Left colon (tissue), 2 donors: ENCODE results near the gene LMTK2. TPM values are rescaled to one million over a fixed set of nuclear protein-coding genes. Genes with fewer than 3 reads are reported as not detected.
"Not testable (repeated sequence)": the region's sequence is repeated elsewhere in the genome, so short reads cannot be mapped to it uniquely, and the experiment has no call there.

Experiments
- ATAC-seq: fragments of 200-7000 bp; cut with Tn5 transposase; one replicate; pipeline ENCODE4 v1.9.1; 2020; ENCODE audit warnings: mild to moderate bottlenecking, moderate library complexity
- DNase-seq, 2 donors: peaks; one replicate each; pipeline ENCODE4 v3.0.0-alpha.2; 2020
- intact Hi-C, 2 donors: fragments of 100-400 bp; cut with DNase I in 1 of 2; cut with micrococcal nuclease in 1 of 2; formaldehyde crosslinking; loops; one replicate each; pipeline versions ENCODE4 v1.11.2 to v1.14.0; 2022; cut with DNase I, micrococcal nuclease
- total RNA-seq, 2 donors: library from RNA; stranded (reverse); fragmentation: NEBNext Ultra II Directional; extraction: Animal tissue kit (Norgen Biotek cat#: 25700); gene quantifications; one replicate each; pipeline ENCODE4 v1.2.1, GENCODE V29; 2021
- donor health status: DM: no; HTN: no; CAD: no.
- donor health status: DM: yes; HTN: yes; CAD: no.

Gene LMTK2
- total RNA-seq, 2 donors from 2014 or later: 51.4 to 52.0 TPM

DNA sequence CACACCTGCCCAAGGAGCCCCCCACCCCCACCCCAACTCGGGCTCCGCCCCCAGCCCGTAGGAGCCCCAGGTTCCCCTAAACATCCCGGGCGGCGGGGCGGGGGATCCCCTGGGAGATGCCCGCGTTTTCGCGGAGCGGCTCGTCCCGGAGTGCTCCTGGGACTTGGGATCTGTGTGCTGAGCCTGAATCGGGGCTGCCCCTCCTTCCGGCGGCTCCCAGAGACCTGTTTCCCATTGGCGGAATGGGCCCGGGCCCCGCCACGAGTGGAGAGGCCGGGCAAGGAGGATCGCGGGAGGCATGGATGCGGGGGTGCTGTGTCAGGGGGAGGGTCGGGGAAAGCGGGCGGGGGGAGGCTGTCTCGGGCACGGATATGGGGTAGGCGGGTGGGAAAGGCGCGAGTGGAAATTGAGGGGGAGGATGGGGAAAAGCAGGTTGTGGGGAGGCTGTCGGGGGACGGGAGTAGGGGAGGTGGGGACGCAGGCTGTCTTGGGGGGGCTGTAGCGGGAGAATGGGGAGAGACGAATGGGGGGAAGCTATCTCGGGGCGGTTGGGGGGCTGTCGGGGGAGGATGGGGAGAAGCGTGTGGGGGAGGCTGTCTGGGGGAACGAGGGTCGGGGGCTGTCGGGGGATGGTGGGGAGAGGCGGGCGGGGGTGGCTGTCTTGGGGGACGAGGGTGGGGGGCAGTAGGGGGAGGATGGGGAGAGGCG, 104.0 kb downstream of the LMTK2 start:
- intact Hi-C loops: no loop called here
- DNase-seq: peak in 1 of 2 donors; percentile 24
- ATAC-seq: peak; percentile 44

DNA sequence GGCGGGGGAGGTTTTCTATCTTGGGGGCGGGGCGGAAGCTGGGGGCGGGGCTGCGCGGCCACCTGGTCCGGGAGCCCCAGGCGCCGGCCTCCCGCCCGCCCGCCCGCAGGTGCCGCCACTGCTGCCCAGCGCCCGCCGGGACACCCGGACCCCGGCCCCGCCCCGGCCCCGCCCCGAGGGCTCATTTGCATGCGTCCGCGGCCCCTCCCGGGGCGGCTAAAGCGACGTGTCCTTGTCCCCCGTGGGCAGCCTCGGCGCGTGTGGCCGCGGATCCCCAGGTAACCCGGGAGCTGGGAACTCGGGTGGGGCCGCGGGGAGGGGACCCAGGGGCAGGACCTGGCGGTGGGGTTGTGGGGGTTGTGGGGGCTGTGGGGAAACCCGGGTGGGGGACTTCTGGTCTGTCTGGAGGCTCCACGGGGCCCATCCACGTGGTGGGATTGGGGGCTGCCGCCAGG, 104.6 kb downstream of the LMTK2 start, which contains the start of gene BHLHA15:
BHLHA15 (plus strand) TSS at position 219 of the 455 bp plus-strand sequence. CDS start 871 bp downstream, outside the sequence.
- ATAC-seq: peak; percentile 68
- intact Hi-C loops: no loop called here
- peak; percentile 70 to 79 for DNase-seq

DNA sequence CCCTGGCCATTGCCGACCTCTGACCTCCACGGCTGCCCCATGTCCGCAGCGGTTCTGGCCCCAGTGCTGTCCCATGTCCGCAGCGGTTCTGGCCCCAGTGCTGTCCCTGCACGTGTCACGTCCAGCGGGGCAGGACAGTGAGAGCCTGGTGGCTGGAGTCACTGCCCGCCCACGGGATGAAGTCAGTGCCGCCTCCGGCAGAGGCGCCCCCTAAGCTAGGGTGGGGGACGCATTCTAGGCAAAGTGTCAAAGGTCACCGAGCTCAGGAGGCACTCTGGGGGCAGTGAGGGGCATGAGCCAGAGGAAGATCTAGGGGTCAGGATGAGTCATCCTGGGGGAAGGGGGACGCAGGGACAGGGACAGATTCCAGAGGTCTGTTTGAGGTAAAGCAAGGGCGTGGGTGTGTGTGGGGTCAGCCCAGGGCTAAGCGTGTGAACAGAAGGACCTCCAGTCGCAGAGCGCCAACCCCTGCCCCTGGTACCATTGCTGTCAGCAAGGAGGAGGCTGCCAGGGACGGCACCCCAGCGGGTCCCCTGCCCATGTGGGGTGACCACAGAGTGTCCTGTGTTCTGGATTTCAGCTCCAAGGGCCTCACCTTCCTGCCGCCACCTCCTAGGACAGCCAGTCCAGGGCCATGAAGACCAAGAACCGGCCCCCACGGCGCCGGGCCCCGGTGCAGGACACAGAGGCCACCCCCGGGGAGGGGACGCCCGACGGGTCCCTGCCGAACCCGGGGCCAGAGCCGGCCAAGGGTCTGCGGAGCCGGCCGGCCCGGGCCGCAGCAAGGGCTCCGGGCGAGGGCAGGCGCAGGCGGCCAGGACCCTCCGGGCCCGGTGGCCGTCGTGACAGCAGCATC, 105.2 kb downstream of the LMTK2 start:
- intact Hi-C loops: no loop called here
- DNase-seq (no peak), ATAC-seq (peak; percentile 22)

DNA sequence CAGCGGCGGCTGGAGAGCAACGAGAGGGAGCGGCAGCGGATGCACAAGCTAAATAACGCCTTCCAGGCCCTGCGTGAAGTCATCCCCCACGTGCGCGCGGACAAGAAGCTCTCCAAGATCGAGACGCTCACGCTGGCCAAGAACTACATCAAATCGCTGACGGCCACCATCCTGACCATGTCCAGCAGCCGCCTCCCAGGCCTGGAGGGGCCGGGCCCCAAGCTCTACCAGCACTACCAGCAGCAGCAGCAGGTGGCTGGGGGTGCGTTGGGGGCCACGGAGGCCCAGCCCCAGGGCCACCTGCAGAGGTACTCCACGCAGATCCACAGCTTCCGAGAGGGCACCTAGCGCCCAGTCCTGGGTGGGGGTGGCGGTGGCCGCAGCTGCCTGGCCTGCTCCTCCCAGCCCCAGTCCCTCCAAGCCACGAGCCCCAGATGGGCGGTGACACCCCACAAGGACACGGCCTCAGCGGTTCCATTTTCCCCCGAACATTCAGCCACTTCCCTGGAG, 105.9 kb downstream of the LMTK2 start:
- no peak for DNase-seq
- intact Hi-C loops: no loop called here
- ATAC-seq: no peak

DNA sequence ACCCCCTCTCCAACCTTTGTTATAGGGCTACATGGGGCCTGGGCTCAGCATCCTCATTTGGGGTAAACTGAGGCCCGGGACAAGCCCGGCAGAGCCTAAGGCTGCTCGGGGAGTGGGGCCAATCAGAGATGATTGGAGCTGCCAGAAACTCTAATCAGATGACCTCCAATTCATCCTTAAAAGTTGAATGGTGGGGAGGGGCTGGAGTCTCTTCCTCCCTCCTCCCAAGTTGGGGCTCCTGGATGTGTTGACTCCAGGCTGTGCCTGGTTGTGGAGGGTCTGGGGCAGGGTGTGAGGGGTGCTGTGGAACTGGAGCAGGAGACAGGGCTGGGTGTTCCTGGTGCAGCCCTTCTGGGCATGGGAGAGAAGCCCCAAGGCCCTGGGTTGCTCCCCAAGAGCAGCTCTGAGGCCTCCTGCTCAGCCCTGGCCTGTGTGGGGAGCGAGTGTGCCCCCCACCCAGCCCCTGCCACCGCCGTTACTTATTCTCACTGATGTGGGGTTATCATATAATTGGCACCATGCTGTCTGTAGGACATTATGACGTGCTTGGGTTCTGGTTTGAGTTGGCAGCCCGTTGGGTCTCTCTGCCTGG, 106.7 kb downstream of the LMTK2 start:
- no peak for ATAC-seq
- DNase-seq: no peak
- intact Hi-C loops: no loop called here

DNA sequence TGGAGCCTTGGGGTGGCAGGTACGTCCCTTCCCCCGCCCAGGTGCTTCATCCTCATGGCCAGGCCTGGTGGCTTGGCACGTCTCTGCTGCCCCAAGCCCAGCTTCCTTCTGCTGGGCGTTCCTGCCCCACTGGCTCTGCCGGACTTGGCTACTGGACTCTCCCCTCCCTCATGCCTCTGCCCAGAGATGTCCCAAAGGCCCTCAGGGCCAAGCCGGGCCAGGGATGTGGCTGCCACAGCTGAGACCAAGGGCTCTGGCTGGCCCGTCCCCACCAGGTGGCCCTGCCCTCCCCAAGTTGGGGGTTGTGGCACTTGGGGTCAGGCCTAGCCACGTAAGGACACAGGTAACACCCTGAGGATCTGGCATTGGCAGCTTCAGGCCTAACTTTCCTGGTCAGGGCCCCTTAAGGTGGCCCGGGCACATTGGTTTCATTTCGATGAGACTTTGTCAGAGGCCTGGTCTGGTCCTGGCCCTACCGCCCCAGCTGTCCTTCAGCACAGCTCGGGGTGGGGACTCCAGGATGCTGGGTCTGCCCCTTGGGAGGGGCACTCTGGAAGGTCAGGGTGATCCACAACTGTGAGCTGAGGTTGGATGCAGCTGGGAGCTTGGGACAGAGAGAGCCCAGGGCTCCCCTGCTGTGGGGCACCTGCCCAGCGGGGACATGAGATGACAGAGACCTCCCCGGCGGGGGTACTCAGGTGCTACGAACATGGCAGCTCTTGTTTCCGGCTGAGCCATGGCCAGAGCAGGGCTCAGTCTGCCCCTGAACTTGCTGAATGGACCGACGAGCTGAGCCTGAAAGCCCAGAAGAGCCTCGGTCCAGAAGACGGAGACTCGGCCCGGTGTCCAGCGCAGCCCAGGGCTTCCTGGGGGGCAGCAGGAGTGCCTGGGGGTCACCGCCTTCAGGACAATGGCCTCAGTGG, 107.5 kb downstream of the LMTK2 start:
- intact Hi-C loops: no loop called here
- ATAC-seq: peak; percentile 3
- no peak for DNase-seq

DNA sequence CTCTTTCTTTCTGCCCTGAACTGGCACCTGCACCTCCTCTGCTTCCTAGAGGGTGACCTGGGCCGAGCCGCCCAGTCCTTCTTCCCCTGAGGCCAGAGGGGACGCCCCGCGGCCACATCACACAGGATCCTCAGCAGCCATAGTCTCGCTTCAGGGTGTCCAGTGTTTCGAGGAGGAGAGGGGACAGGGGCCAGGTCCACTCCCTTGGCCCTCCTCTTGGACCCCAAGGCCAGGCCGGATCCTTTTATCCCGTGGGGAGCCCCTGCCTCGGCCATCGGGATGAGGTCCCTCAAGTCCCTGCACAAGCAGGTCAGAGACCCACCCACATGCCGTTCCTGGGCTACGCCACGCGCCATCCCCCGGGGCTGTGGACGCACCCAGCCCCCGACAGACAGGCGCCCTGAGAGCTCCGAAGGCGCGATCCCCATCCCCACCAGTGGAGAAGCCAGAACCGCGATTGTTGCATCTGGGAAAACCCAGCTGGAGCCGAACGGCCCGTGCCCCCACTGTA, 108.2 kb downstream of the LMTK2 start:
- intact Hi-C loops: no loop called here
- DNase-seq (no peak), ATAC-seq (no peak)

DNA sequence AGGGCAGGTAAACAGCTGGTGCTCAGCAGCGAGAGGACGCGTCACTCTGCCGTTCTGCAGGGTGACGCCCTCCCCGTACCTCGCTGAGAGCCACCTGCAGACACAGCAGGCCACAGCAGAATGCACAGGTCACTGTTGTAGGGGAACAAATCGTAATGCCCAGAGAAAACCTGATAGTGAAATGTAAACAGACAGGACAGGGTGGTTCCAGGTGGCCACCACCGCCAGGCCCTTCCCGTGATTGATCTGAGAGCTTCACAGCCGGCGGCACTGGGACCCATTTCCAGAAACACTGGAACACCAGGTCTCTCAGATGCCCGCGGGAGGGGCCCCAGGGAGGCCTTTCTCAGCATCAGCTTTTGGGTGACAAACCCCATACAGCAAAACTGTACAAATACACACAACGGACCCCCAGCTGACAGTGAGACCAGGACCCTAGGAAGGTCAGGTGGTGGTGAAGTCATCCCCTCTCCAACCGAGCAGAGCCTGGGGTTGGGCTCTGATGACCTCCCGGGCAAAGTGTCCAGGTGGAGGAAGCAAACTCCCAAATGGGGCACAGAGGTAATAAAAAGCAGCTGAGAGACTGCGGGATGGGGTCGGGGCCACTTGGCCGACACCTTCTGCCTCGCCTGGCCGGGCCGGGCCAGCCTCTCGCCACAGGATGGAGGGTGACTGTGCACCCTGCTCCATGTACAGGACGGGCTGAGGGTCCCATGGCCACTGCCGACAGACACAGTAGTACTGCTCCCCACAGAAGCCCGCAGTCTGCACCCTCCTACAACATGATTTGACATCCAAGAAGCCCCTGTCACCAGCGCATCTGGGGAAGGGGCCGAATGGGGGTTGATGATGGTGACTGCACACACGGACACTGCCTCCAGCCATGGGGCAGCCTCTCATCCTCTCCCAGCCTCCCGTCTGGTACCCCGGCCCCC, 109.2 kb downstream of the LMTK2 start:
- intact Hi-C loops: no loop called here
- DNase-seq (no peak), ATAC-seq (no peak)

DNA sequence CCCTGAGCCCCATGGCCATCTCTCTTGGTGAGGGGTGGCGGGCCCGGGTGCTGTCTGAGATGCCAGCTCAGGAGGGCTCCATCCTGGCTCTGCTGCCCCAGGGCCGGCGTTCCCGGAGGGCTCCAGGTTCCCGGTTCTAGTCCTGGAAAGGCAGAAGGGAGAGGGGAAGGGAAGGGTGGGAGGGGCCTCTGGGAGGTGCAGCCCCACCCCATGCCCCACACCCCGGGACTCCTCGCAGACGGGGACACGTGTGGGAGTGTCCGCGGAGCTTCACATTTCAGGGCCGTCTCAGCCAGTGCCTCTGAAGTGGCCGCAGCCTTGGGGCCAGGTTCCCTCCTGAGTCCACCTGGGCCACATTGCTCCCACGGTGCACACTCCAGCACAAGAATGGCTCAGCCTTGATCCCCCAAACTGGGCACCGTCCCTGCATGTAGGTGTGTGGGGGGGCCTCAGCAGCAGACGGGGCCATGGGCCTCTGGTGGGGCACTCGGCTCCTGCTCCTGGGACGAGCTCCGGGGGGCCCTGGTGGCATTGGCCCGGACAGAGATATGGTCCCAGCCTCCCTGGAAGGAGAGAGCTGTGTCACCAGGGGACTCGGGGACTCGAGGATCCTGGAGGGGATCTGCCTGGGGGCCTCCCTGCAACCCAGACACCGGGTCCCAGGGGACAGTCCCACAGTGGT, 110.4 kb downstream of the LMTK2 start:
- ATAC-seq (no peak), DNase-seq (no peak)
- intact Hi-C loops: no loop called here

DNA sequence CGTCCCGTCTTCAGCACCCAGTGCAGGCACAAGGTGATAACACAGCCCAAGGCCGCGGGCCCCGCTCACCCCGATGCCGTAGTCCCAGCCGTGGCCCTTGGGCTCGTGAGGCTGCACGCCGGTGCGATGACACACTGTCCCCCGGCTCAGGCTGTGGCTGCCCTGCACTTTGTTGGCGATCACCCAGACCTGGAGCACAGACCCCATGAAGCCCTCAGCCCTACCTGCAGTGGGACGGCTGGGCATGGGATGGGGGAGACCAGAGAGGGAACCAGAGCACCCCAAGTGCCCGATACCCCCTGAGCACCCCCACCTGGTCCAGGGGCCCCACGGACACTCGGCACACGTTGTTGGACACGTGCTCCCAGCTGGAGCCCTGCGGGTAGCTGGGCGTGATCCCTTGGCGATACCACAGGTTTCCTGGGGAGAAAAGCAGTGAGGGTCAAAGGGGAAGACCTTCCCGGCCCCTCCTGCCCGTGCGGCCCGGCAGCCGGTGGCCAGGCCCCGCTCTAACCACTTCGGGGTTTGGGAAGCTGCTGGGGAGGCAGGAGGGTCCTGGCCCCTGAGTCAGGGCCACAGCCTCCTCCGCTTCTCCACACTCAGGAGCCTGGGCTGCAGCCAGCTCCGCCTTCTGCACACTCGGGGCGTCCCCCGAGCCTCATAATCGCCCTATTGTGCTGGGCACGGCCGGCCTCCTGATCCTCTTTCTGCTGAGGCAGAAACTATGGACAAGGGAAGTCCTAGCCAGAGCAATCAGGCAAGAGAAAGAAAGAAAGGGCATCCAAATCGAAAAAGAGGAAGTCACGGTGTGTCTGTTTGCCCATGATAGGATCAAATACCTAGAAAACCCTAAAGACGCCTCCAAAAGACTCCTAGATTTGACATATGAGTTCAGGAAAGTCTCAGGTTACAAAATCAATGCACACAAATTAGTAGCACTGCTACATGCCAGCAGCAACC, 111.2 kb downstream of the LMTK2 start:
- DNase-seq (peak in 1 of 2 donors; percentile 24), ATAC-seq (no peak)
- intact Hi-C loops: no loop called here

DNA sequence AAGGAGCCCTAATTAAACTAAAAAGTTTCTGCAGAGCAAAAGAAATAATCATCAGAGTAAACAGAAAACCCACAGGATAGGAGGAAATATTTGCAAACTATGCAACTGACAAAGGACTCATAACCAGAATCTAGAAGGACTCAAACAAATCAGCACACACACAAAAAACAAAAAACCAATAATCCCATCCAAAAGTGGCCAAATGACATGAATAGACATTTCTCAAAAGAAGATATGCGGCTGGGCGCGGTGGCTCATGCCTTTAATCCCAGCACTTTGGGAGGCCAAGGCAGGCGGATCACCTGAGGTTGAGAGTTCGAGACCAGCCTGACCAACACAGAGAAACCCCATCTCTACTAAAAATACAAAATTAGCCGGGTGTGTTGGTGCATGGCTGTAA, 112.7 kb downstream of the LMTK2 start:
- intact Hi-C loops, ATAC-seq, DNase-seq: not testable (repeated sequence)

DNA sequence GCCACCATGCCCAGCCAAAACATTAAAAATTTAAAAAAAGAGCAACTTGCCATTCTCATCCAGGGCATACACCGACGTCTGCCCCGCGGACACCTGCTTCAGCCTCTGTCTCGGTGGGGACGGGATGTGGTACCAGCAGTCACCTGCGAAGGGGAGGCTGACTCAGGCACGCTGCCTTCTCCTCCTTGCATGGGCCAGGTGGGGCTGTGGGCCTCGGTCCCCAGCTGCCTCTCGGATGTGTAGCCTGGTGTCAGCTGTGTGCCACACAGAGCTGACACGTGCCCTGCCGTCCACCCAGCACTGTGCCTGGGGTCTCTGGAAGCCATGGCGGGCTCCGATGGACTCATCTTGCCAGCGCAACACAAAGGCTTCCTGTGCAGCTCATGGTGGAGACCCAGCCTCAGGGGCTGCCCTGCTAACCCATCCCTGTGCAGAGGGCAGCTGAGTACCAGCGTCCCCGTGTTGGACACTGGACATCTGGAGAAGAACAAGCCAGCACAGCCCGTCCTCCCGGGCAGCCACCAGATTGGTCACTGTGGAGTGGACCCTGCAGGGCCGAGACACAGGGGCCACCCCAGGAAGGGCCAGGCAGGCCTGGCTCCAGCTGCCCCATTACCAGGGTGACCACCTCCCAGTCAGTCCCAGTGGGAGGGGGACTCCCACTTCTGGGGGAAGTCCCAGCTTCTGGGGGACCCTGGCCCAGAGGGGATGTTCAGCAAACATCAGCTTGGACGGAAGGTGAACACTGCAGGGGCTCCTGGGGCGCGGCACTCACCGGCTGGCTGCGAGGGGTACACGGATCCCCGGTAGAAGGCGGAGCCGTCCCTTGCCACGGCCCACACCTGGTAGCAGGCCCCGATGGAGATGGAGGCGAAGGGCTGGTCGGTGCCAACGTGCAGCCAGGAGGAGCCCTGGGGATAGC, 115.2 kb downstream of the LMTK2 start:
- no peak for ATAC-seq
- intact Hi-C loops: no loop called here
- peak in 1 of 2 donors; percentile 13 for DNase-seq

DNA sequence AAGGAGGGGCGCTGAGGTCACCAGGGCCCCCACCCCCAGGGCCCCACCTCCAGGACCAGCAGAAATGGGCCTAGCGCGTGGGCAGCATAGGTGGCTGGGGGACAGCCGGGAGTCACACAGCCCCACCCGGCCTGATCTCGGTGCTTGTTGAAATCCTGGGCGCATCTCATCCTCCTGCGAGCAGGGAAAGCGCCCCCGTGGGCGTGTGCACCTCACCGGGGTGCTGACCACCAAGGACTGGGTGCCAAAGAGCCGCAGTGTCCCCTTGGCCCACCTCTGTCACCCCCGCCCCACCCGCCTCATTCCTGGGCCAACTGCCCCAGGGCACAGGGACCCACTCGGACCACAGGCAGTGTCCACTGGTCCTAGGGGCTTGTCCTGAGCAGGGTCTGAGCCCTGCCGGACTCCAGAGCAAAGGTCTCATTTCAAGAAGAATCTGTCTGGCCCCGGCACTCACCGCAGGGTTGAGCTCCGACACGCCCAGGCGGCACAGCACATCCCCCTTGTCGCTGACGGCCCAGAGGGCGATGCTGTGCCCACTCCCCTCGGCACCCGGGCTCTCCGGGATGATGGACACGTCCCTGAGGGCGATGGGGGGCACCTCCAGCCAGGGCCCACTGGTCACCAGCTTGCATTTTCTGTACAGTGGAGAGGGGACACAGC, 116.0 kb downstream of the LMTK2 start:
- intact Hi-C loops: no loop called here
- ATAC-seq: no peak
- DNase-seq: peak in 1 of 2 donors; percentile 18

DNA sequence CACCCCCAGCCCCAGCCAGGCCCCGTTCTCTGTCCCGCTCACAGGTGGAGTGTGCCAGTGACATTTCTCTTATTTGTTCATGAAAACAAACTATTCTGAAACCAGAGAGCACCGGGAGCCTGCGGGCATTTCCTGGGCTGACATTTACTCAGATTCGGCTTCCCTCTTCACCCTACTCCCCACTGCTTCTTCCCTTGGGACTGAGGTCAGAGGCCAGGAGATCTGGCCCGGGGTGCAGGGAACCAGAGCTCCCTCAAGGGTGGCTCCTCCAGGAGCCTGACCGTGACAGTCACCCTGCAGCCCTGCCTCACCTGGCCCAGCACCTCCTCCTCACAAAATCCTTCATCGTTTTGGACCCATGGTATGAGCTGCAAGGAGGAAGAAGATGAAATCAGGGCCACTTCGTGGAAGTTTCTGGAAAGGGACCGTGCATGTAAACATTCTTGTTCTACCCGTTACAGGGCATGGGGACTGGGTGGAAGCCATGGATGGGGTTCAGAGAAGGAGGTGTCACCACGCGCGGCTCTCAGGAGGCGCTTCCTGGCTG, 116.8 kb downstream of the LMTK2 start:
- ATAC-seq (no peak), DNase-seq (peak in 1 of 2 donors; percentile 14)
- intact Hi-C loops: no loop called here
